Smooth muscle cell (in vitro differentiated cells): ENCODE measurements around the gene ACAP3. TPM values are rescaled to one million over a fixed set of nuclear protein-coding genes. Genes with fewer than 3 reads are reported as not detected.

Experiments
- DNase-seq: peaks from one replicate; lab custom pipeline; 2025; ENCODE audit not compliant: unreplicated experiment; lab: John Stamatoyannopoulos, UW
- H2AFZ ChIP-seq: fragments of 200-600 bp; sonication (generic); 2 replicates; pipeline ENCODE4 v1.6.0; 2016; ENCODE audit warnings: antibody characterized with exemption, low read depth, mild to moderate bottlenecking
- H3F3A ChIP-seq: fragments of 200-600 bp; sonication (generic); 2 replicates; pipeline ENCODE4 v1.6.0; 2017; ENCODE audit warnings: antibody characterized with exemption, low read depth
- H3K27ac ChIP-seq: fragments of 200-600 bp; sonication (generic); 2 replicates; pipeline ENCODE4 v1.5.1; 2016; ENCODE audit warnings: low read depth, mild to moderate bottlenecking
- H3K27me3 ChIP-seq: fragments of 200-600 bp; sonication (generic); 2 replicates; pipeline ENCODE4 v1.6.1; 2016; ENCODE audit warnings: low read depth, mild to moderate bottlenecking
- H3K36me3 ChIP-seq: fragments of 200-600 bp; sonication (generic); 2 replicates; pipeline ENCODE4 v1.5.1; 2016; ENCODE audit warnings: low read depth
- H3K4me1 ChIP-seq: fragments of 200-600 bp; sonication (generic); 2 replicates; pipeline ENCODE4 v1.5.1; 2016; ENCODE audit warnings: low read depth
- H3K4me2 ChIP-seq: fragments of 200-600 bp; sonication (generic); 2 replicates; pipeline ENCODE4 v1.6.0; 2016; ENCODE audit warnings: mild to moderate bottlenecking
- H3K4me3 ChIP-seq: fragments of 200-600 bp; sonication (generic); 2 replicates; pipeline ENCODE4 v1.5.1; 2016; ENCODE audit warnings: mild to moderate bottlenecking
- H3K79me2 ChIP-seq: fragments of 200-600 bp; sonication (generic); 2 replicates; pipeline ENCODE4 v1.6.0; 2016; ENCODE audit warnings: low read depth, mild to moderate bottlenecking
- H3K9ac ChIP-seq: fragments of 200-600 bp; sonication (generic); 2 replicates; pipeline ENCODE4 v1.6.0; 2016; ENCODE audit warnings: low read depth
- H3K9me3 ChIP-seq: fragments of 200-600 bp; sonication (generic); replicated peaks from 2 replicates; pipeline ENCODE4 v1.5.1; 2016; ENCODE audit warnings: low read depth
- H4K20me1 ChIP-seq: fragments of 200-600 bp; sonication (generic); 2 replicates; pipeline ENCODE4 v1.6.0; 2016; ENCODE audit warnings: low read depth
- WGBS: methylation state at CpG from one replicate; pipeline ENCODE4 v1.1.7; 2016; ENCODE audit warnings: low lambda C conversion rate; 5-methylcytosine and 5-hydroxymethylcytosine counted together
- polyA plus RNA-seq: library from polyadenylated mRNA; unstranded; fragments of >200 nt; fragmentation: Nextera tagmentation; extraction: Ambion mirVana; gene quantifications from 2 replicates; pipeline ENCODE4 v1.2.1, GENCODE V29; 2016
- total RNA-seq: library from RNA; depleted of rRNA; stranded (reverse); fragments of >200 nt; gene quantifications from 2 replicates; pipeline ENCODE4 v1.2.3, GENCODE V29; 2014
- TF ChIP-seq, protein P1 (sequence below): fragments of 200-600 bp; sonication (generic); IDR thresholded peaks from 2 replicates; pipeline ENCODE4 v1.5.1; 2017; ENCODE audit warnings: borderline replicate concordance, mild to moderate bottlenecking, antibody characterized with exemption; ENCODE audit not compliant: insufficient read depth, poor library complexity, severe bottlenecking

ACAP3 gene
- total and polyA plus RNA-seq, 2 experiments from 2014 or later: 29.9 to 63.9 TPM

DNA sequence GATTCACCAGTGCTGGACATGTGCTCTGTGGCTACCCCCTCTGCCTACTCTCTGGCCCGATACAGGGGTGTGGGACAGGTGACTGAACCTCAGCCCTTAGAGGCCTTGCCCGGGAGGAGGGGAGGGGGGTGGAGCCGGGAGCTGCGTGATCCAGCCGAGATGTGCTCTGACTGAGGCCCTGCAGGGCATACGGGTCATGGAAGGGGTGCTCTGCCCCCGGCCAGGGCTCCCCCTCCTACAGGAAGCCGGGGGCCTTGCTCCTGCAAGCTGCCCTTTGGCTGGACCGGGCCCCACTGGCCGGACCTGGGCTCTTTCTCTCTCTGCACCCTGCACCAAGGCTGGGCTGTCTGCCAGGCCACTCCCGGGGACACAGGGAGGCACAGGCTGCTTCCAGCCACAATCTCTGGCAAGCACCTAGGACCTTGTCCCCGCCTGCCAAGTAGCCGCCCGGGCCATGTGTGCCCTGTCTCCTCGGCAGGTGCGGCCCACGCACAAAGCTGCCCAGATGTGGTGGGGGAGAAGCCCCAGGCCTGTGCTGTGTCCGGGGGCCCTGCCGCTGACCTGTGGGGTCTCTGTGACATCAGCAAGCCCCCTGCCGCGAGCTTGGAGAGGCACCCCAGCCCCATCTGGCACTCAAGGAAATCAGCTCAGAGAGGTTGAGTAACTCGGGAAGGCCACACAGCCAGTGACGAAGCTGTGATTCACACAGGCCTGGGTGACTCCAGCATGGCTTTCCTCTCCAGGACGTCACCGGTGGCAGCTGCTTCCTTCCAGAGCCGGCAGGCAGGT lies 26.0 kb downstream of the ACAP3 start:
- Histone ChIP-seq H3K79me2 (no peaks in the 10 kb centered on the region), H3K9me3 (no peaks in the 10 kb centered on the region), H3K4me2 (no peak overlapping the region), H3K27ac (no peak overlapping the region), H3K4me1 (no peaks in the 10 kb centered on the region), H3K9ac (no peak overlapping the region), H3K36me3 (no peaks in the 10 kb centered on the region), H3K4me3 (no peak overlapping the region), H3K27me3 (no peaks in the 10 kb centered on the region), H2AFZ (no peak overlapping the region), H3F3A (no peaks in the 10 kb centered on the region), H4K20me1 (no peaks in the 10 kb centered on the region)
- WGBS: 86% methylated on average over 25 of the region's 26 CpGs
- DNase-seq: no peak
- TF ChIP-seq, protein P1, sequence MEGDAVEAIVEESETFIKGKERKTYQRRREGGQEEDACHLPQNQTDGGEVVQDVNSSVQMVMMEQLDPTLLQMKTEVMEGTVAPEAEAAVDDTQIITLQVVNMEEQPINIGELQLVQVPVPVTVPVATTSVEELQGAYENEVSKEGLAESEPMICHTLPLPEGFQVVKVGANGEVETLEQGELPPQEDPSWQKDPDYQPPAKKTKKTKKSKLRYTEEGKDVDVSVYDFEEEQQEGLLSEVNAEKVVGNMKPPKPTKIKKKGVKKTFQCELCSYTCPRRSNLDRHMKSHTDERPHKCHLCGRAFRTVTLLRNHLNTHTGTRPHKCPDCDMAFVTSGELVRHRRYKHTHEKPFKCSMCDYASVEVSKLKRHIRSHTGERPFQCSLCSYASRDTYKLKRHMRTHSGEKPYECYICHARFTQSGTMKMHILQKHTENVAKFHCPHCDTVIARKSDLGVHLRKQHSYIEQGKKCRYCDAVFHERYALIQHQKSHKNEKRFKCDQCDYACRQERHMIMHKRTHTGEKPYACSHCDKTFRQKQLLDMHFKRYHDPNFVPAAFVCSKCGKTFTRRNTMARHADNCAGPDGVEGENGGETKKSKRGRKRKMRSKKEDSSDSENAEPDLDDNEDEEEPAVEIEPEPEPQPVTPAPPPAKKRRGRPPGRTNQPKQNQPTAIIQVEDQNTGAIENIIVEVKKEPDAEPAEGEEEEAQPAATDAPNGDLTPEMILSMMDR: no peak

DNA sequence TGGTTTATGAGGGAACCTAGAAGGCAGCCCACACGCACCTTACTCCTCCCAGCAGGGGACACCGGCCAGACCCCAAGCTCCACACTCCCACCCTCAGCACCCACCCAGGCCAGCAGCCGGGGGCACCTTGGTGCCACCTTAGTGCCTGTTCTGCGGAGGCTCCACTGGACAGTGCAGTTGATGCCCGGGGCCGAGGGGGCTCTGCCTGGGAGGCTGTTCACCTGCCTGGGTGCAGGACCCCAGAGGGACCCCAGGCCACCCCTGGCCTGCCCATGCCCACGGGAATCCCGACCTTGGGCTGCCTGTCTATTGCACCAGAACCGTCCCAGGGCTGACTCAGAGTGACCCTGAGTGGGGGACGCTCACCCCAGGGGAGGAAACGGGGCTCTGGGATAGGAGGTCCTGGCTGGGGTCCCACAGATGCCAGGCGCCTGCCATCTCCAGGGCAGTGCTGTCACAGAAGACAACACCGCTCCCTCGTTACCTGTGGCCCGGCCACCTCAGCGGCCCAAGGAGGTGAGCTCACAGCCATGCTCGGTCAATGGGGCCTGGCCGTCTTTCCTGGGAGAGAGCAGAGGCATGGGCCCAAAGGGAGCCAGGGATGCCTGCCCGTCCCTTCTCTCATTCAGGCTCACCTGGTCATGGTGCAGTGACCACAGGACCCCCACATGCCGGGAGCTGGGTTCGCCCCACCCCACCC lies 26.8 kb downstream of the ACAP3 start:
- Histone ChIP-seq H3K4me1 (no peaks in the 10 kb centered on the region), H3K36me3 (no peaks in the 10 kb centered on the region), H3K9me3 (no peaks in the 10 kb centered on the region), H3K4me2 (no peak overlapping the region), H3K79me2 (no peaks in the 10 kb centered on the region), H3K27me3 (no peaks in the 10 kb centered on the region), H3F3A (no peaks in the 10 kb centered on the region), H4K20me1 (no peaks in the 10 kb centered on the region), H2AFZ (no peak overlapping the region), H3K27ac (no peak overlapping the region), H3K9ac (no peak overlapping the region), H3K4me3 (no peak overlapping the region)
- 95% methylated on average over 20 of the region's 21 CpGs for WGBS
- TF ChIP-seq, protein P1: no peak
- DNase-seq: no peak

DNA sequence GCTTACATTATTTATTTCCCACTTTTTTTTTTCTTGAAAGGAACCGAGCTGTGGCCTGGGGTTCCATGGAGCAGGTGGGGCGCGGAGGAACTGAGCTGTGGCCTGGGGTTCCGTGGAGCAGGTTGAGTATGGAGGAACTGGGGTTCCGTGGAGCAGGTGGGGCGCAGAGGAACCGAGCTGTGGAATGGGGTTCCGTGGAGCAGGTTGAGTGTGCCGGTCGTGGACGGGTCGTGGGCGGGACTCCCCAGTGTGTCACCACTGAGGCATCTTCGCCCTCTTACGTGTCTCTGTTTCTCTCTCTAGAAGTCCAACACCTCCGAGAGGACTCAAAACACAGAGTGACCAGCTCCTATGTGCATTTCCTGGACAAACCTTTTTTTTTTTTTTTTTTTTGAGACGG lies 28.7 kb downstream of the ACAP3 start:
- H4K20me1 ChIP-seq: no peaks in the 10 kb centered on the region
- H3K9ac ChIP-seq: no peak overlapping the region
- 75% methylated on average over 14 of the region's 17 CpGs for WGBS
- no peaks in the 10 kb centered on the region for H3K36me3 ChIP-seq
- no peak overlapping the region for H2AFZ ChIP-seq
- no peaks in the 10 kb centered on the region for H3K79me2 ChIP-seq
- H3K9me3 ChIP-seq: no peaks in the 10 kb centered on the region
- H3K27ac ChIP-seq: no peak overlapping the region
- no peaks in the 10 kb centered on the region for H3F3A ChIP-seq
- H3K27me3 ChIP-seq: no peaks in the 10 kb centered on the region
- DNase-seq: no peak
- H3K4me3 ChIP-seq: no peak overlapping the region
- no peak overlapping the region for H3K4me2 ChIP-seq
- peaks cover 6% of the 10 kb centered on the region for H3K4me1 ChIP-seq
- TF ChIP-seq, protein P1: no peak
